Fibroblast of villous mesenchyme (primary cell): Measurements from ENCODE around the gene FGFBP1. TPM values are rescaled to one million over a fixed set of nuclear protein-coding genes. Genes with fewer than 3 reads are reported as not detected.

Source experiments
- DNase-seq: peaks from one replicate; pipeline ENCODE4 v3.0.0-alpha.2; 2010; ENCODE audit warnings: low read depth
- H3K4me3 ChIP-seq: 2 replicates; pipeline ENCODE4 v1.5.1; 2011; ENCODE audit warnings: low read depth, mild to moderate bottlenecking, low read length
- CTCF ChIP-seq: IDR thresholded peaks from 2 replicates; pipeline ENCODE4 v1.5.1; 2012; ENCODE audit warnings: low read depth, mild to moderate bottlenecking, low read length; ENCODE audit not compliant: insufficient read depth
- total RNA-seq: library from RNA; depleted of rRNA; stranded (reverse); fragments of >200 nt; gene quantifications from 2 replicates; pipeline ENCODE4 v1.2.3, GENCODE V29; 2012

The FGFBP1 gene
- total RNA-seq, 1 donor, result not detected

GRCh38 chr4:15897577-15897976, 41.0 kb downstream of the FGFBP1 start:
- no peak for DNase-seq
- TF ChIP-seq CTCF, result no peak
- no peak overlapping the region for H3K4me3 ChIP-seq

GRCh38 chr4:15894921-15895916, 43.3 kb downstream of the FGFBP1 start:
- DNase-seq, result peak; percentile 4
- no peak for TF ChIP-seq CTCF
- no peak overlapping the region for H3K4me3 ChIP-seq

- H3K4me3 ChIP-seq, result no peak overlapping the region
- TF ChIP-seq CTCF, result no peak
- no peak for DNase-seq
Observed at GRCh38 chr4:15894393-15894792, 44.1 kb downstream of the FGFBP1 start.

GRCh38 chr4:15893962-15894361, 44.6 kb downstream of the FGFBP1 start:
- DNase-seq, result peak; percentile 88
- no peak overlapping the region for H3K4me3 ChIP-seq
- no peak for TF ChIP-seq CTCF

GRCh38 chr4:15891312-15891711, 47.2 kb downstream of the FGFBP1 start:
- DNase-seq, result no peak
- TF ChIP-seq CTCF, result no peak
- no peak overlapping the region for H3K4me3 ChIP-seq

- no peak for TF ChIP-seq CTCF
- H3K4me3 ChIP-seq, result no peak overlapping the region
- no peak for DNase-seq
Observed at GRCh38 chr4:15890246-15890829, 48.2 kb downstream of the FGFBP1 start.
